Rectal smooth muscle tissue (tissue), 1 donor: ENCODE measurements around the gene OGDHL.
"Not testable (repeated sequence)": the region's sequence is repeated elsewhere in the genome, so short reads cannot be mapped to it uniquely, and the experiment has no call there.

Source experiments
- H3K27ac ChIP-seq: one replicate; pipeline ENCODE4 v1.7.0; 2013; ENCODE audit warnings: low read depth, low read length, inconsistent platforms
- H3K27me3 ChIP-seq: one replicate; pipeline ENCODE4 v1.7.0; 2013; ENCODE audit warnings: low read length; ENCODE audit not compliant: control insufficient read depth, insufficient read depth
- H3K36me3 ChIP-seq: one replicate; pipeline ENCODE4 v1.7.0; 2013; ENCODE audit warnings: low read length; ENCODE audit not compliant: control insufficient read depth, insufficient read depth
- H3K4me1 ChIP-seq: one replicate; pipeline ENCODE4 v1.7.0; 2013; ENCODE audit warnings: low read length; ENCODE audit not compliant: control insufficient read depth, insufficient read depth
- H3K4me3 ChIP-seq: one replicate; pipeline ENCODE4 v1.7.0; 2013; ENCODE audit warnings: low read length
- H3K9ac ChIP-seq: one replicate; pipeline ENCODE4 v1.7.0; 2013; ENCODE audit warnings: low read length

Gene OGDHL

GRCh38 chr10:49768731-49769130 lies 6.6 kb upstream of the OGDHL start:
- Histone ChIP-seq H3K4me3 (no peak overlapping the region), H3K27me3 (peaks cover 9% of the 10 kb centered on the region), H3K27ac (no peak overlapping the region), H3K9ac (no peak overlapping the region), H3K4me1 (no peaks in the 10 kb centered on the region), H3K36me3 (no peaks in the 10 kb centered on the region)

GRCh38 chr10:49768329-49768728 lies 6.2 kb upstream of the OGDHL start:
- H3K36me3 ChIP-seq, result no peaks in the 10 kb centered on the region
- no peaks in the 10 kb centered on the region for H3K4me1 ChIP-seq
- H3K27me3 ChIP-seq, result peaks cover 9% of the 10 kb centered on the region
- H3K27ac ChIP-seq, result no peak overlapping the region
- H3K4me3 ChIP-seq, result no peak overlapping the region
- H3K9ac ChIP-seq, result no peak overlapping the region

GRCh38 chr10:49767752-49768151 lies 5.6 kb upstream of the OGDHL start:
- Histone ChIP-seq H3K27ac (no peak overlapping the region), H3K9ac (no peak overlapping the region), H3K4me1 (no peaks in the 10 kb centered on the region), H3K27me3 (peaks cover 9% of the 10 kb centered on the region), H3K4me3 (no peak overlapping the region), H3K36me3 (no peaks in the 10 kb centered on the region)

- Histone ChIP-seq H3K27me3 (peaks cover 13% of the 10 kb centered on the region), H3K36me3 (no peaks in the 10 kb centered on the region), H3K27ac (no peak overlapping the region), H3K4me1 (no peaks in the 10 kb centered on the region), H3K9ac (no peak overlapping the region), H3K4me3 (no peak overlapping the region)
These were observed 4.4 kb upstream of the OGDHL start for GRCh38 chr10:49766484-49766883.

GRCh38 chr10:49762566-49762877 lies 399 bp upstream of the OGDHL start:
- Histone ChIP-seq H3K36me3 (no peaks in the 10 kb centered on the region), H3K27me3 (peaks cover 7% of the 10 kb centered on the region), H3K4me3 (no peak overlapping the region), H3K27ac (no peak overlapping the region), H3K9ac (no peak overlapping the region), H3K4me1 (no peaks in the 10 kb centered on the region)

GRCh38 chr10:49761201-49761788 lies 828 bp downstream of the OGDHL start:
- Histone ChIP-seq H3K27me3 (peaks cover 7% of the 10 kb centered on the region), H3K4me3 (no peak overlapping the region), H3K4me1 (no peaks in the 10 kb centered on the region), H3K9ac (no peak overlapping the region), H3K36me3 (no peaks in the 10 kb centered on the region), H3K27ac (no peak overlapping the region)

- Histone ChIP-seq H3K9ac (no peak overlapping the region), H3K4me3 (no peak overlapping the region), H3K27ac (no peak overlapping the region), H3K36me3 (no peaks in the 10 kb centered on the region), H3K4me1 (no peaks in the 10 kb centered on the region), H3K27me3 (peaks cover 7% of the 10 kb centered on the region)
These were observed 1.3 kb downstream of the OGDHL start for GRCh38 chr10:49760789-49761188.

- H3K36me3 ChIP-seq, result no peaks in the 10 kb centered on the region
- peaks cover 7% of the 10 kb centered on the region for H3K27me3 ChIP-seq
- H3K4me1 ChIP-seq, result no peaks in the 10 kb centered on the region
- no peak overlapping the region for H3K27ac ChIP-seq
- H3K4me3 ChIP-seq, result no peak overlapping the region
- no peak overlapping the region for H3K9ac ChIP-seq
These were observed 2.2 kb downstream of the OGDHL start for GRCh38 chr10:49759787-49760551.

- Histone ChIP-seq H3K9ac (no peak overlapping the region), H3K36me3 (no peaks in the 10 kb centered on the region), H3K4me1 (no peaks in the 10 kb centered on the region), H3K27me3 (peaks cover 7% of the 10 kb centered on the region), H3K4me3 (no peak overlapping the region), H3K27ac (no peak overlapping the region)
These were observed 3.7 kb downstream of the OGDHL start for GRCh38 chr10:49758249-49758930.

- Histone ChIP-seq H3K27ac (no peak overlapping the region), H3K9ac (no peak overlapping the region), H3K27me3 (peaks cover 4% of the 10 kb centered on the region), H3K36me3 (no peaks in the 10 kb centered on the region), H3K4me1 (no peaks in the 10 kb centered on the region), H3K4me3 (no peak overlapping the region)
These were observed 5.5 kb downstream of the OGDHL start for GRCh38 chr10:49756641-49757040.

- Histone ChIP-seq H3K9ac (no peak overlapping the region), H3K27ac (no peak overlapping the region), H3K4me1 (no peaks in the 10 kb centered on the region), H3K36me3 (no peaks in the 10 kb centered on the region), H3K4me3 (no peak overlapping the region), H3K27me3 (no peaks in the 10 kb centered on the region)
These were observed 6.1 kb downstream of the OGDHL start for GRCh38 chr10:49756031-49756430.

- not testable (repeated sequence) for H3K36me3 ChIP-seq, H3K27ac ChIP-seq, H3K9ac ChIP-seq, H3K4me3 ChIP-seq, H3K4me1 ChIP-seq, H3K27me3 ChIP-seq
These were observed 7.2 kb downstream of the OGDHL start for GRCh38 chr10:49754951-49755350.

- Histone ChIP-seq H3K4me3 (no peak overlapping the region), H3K9ac (no peak overlapping the region), H3K27me3 (no peaks in the 10 kb centered on the region), H3K27ac (no peak overlapping the region), H3K4me1 (no peaks in the 10 kb centered on the region), H3K36me3 (no peaks in the 10 kb centered on the region)
These were observed 9.5 kb downstream of the OGDHL start for GRCh38 chr10:49752584-49752983.
